Stomach (tissue), 9 donors: ENCODE measurements around the gene RPS6KA2. TPM values are rescaled to one million over a fixed set of nuclear protein-coding genes. Genes with fewer than 3 reads are reported as not detected.

Experiments
- DNase-seq, 2 donors: peaks; one replicate each; pipeline versions ENCODE4 v3.0.0 to v3.0.0-alpha.2; 2013 to 2019
- H3K27ac ChIP-seq, 5 donors: fragments of 200-600 bp in 4 of 5; sonication (generic) in 4 of 5; one replicate each; pipeline ENCODE4 v1.5.1; 2013 to 2019; ENCODE audit warnings: mild to moderate bottlenecking in 1 of 5, moderate library complexity in 1 of 5
- H3K27me3 ChIP-seq, 3 donors: fragments of 200-600 bp; sonication (generic); one replicate each; pipeline ENCODE4 v1.5.1; 2017 to 2019; ENCODE audit warnings: mixed run types in 1 of 3
- H3K36me3 ChIP-seq, 4 donors: fragments of 200-600 bp; sonication (generic); 1 replicate in 3 of 4; 2 replicates in 1 of 4; pipeline ENCODE4 v1.5.1; 2016 to 2019
- H3K4me1 ChIP-seq, 4 donors: fragments of 200-600 bp; sonication (generic); one replicate each; pipeline ENCODE4 v1.5.1; 2016 to 2019
- H3K4me3 ChIP-seq, 4 donors: fragments of 200-600 bp; sonication (generic) in 3 of 4; one replicate each; pipeline ENCODE4 v1.5.1; 2016 to 2019; ENCODE audit warnings: mild to moderate bottlenecking in 1 of 4
- H3K9me3 ChIP-seq, 4 donors: fragments of 200-600 bp; sonication (generic); one replicate each; pipeline ENCODE4 v1.5.1; 2016 to 2019
- EP300 ChIP-seq: sonication (generic); formaldehyde crosslinking; IDR thresholded peaks from one replicate; pipeline ENCODE4 v1.6.1; 2017; ENCODE audit warnings: antibody characterized with exemption
- POLR2A ChIP-seq, 4 donors: fragments of 450-650 bp; IDR thresholded peaks; one replicate each; pipeline ENCODE4 v1.6.1; 2016; ENCODE audit warnings: antibody characterized with exemption in 4 of 4, control low read depth in 2 of 4, mild to moderate bottlenecking in 1 of 4, moderate library complexity in 1 of 4
- POLR2AphosphoS5 ChIP-seq, 3 donors: sonication (generic); formaldehyde crosslinking; IDR thresholded peaks; one replicate each; pipeline ENCODE4 v1.6.1; 2016; ENCODE audit warnings: antibody characterized with exemption in 3 of 3
- WGBS, 5 donors: extraction: QIAGEN DNeasy Blood & Tissue Kit in 3 of 5; methylation state at CpG; one replicate each; pipeline versions ENCODE4 v1.1.5 to v1.1.7; 2013 to 2018; 5-methylcytosine and 5-hydroxymethylcytosine counted together
- intact Hi-C: fragments of 100-400 bp; cut with DNase I; formaldehyde crosslinking; loops from one replicate; pipeline ENCODE4 v1.15.1; 2023; ENCODE audit warnings: low total_unique reads
- polyA plus RNA-seq, 3 donors: library from polyadenylated mRNA; stranded (reverse); fragments of 200-250 nt; gene quantifications; one replicate each; pipeline ENCODE4 v1.2.3, GENCODE V29; 2013
- total RNA-seq, 5 donors: library from RNA; depleted of rRNA; stranded (reverse); fragments of >200 nt; gene quantifications; one replicate each; pipeline versions ENCODE4 v1.1.0 to v1.2.3, GENCODE V29; 2014 to 2016
- TF ChIP-seq, protein P1 (sequence below), 7 experiments: fragments of 450-650 bp in 4 of 7; fragments of 200-600 bp in 3 of 7; sonication (generic) in 3 of 7; IDR thresholded peaks; one replicate each; pipeline ENCODE4 v1.5.1; 2016 to 2019; ENCODE audit warnings: antibody characterized with exemption in 7 of 7, control low read depth in 2 of 7, mild to moderate bottlenecking in 1 of 7
- donor health status: healthy with polysubstance abuse.
- donor health status: Bipolar disorder and iron deficiency.
- donor health status: healthy.

The RPS6KA2 gene
- total and polyA plus RNA-seq, 8 donors = 10.9 to 150 (median 68.0) TPM

DNA sequence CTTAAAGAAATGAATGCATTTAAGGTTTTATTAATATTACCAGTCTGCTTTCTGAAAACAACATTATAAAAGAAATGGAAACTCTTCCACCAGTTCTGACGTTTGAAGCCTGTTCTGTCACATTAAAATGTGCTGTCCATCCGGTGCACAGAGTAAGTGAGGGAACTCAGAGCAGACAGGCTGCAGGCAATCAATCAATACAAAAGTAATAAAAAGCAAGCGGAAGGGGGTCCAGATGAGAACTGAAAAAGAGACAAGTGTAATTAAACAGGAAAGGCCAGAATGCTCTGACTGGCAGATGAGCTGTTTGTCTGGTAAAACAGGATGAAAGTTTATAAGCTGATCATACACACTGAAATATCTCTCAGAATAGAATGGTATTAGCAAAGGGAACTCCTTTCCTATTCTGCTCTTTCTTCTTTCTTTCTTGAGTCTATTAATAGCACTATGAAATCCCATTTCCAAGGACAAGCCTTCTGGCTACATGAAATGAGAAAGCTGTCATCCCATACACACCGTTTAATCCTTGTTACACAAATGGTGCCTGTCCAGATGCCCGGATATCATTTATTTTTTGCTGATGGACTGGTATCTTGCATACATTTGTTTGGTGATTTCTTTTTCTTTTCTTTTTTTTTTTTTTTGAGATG lies 134.8 kb downstream of the RPS6KA2 start:
- TF ChIP-seq POLR2A (IDR thresholded peaks at IDR 0.05) (no peak), EP300 (no peak), POLR2AphosphoS5 (IDR thresholded peaks at IDR 0.05) (no peak)
- TF ChIP-seq, protein P1, sequence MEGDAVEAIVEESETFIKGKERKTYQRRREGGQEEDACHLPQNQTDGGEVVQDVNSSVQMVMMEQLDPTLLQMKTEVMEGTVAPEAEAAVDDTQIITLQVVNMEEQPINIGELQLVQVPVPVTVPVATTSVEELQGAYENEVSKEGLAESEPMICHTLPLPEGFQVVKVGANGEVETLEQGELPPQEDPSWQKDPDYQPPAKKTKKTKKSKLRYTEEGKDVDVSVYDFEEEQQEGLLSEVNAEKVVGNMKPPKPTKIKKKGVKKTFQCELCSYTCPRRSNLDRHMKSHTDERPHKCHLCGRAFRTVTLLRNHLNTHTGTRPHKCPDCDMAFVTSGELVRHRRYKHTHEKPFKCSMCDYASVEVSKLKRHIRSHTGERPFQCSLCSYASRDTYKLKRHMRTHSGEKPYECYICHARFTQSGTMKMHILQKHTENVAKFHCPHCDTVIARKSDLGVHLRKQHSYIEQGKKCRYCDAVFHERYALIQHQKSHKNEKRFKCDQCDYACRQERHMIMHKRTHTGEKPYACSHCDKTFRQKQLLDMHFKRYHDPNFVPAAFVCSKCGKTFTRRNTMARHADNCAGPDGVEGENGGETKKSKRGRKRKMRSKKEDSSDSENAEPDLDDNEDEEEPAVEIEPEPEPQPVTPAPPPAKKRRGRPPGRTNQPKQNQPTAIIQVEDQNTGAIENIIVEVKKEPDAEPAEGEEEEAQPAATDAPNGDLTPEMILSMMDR (IDR thresholded peaks at IDR 0.05) = no peak
- Histone ChIP-seq H3K4me1 (peaks cover 0 to 14% (median 6%) of the 10 kb centered on the region in 4 donors), H3K27ac (no peak overlapping the region), H3K36me3 (peaks cover 32 to 80% (median 71%) of the 10 kb centered on the region in 4 donors), H3K27me3 (no peaks in the 10 kb centered on the region), H3K9me3 (no peaks in the 10 kb centered on the region), H3K4me3 (no peak overlapping the region)
- WGBS, 5 donors = 78 to 85% (median 80%) methylated on average over 5 of the region's 5 CpGs
- intact Hi-C loops = no loop called here
- DNase-seq = no peak

DNA sequence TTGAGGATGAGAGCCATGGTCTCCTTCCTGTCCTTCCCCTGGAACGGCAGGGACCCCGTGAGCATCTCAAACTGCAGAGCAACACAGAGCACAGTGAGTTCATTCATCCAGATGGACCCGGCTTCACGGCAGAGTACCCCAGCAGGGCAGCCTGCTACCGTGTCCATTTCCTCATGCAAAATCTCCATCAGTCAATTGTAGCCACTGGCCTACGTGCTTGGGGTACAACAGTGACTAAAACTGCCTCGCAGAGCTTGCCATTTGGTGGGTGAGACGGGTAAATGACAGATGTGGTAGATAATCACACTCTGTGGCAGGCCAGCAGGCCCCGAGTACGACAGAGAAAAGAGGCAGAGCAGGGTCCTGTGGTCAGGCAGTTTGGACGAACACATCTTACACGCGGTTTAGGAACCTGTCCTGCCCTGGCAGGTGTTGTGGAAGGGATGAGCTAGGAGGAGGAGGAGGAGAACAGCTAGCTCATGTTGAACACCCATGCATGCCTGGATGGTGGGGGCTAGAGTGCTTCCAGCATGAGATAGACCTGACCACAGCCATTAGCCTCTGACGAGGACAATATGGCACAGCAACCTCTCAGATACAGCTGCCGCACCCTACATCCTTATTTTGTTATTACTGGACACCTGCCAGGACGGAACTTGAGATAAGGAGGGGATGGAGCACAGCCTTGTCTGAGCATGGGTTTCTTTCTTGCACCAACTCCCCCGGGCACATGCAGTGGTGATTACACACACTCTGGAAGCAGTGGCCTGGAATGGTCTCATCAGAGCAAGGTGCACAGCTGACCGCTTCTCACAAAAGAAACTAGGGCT lies 136.2 kb downstream of the RPS6KA2 start:
- intact Hi-C loops = no loop called here
- H3K27ac ChIP-seq = no peak overlapping the region

DNA sequence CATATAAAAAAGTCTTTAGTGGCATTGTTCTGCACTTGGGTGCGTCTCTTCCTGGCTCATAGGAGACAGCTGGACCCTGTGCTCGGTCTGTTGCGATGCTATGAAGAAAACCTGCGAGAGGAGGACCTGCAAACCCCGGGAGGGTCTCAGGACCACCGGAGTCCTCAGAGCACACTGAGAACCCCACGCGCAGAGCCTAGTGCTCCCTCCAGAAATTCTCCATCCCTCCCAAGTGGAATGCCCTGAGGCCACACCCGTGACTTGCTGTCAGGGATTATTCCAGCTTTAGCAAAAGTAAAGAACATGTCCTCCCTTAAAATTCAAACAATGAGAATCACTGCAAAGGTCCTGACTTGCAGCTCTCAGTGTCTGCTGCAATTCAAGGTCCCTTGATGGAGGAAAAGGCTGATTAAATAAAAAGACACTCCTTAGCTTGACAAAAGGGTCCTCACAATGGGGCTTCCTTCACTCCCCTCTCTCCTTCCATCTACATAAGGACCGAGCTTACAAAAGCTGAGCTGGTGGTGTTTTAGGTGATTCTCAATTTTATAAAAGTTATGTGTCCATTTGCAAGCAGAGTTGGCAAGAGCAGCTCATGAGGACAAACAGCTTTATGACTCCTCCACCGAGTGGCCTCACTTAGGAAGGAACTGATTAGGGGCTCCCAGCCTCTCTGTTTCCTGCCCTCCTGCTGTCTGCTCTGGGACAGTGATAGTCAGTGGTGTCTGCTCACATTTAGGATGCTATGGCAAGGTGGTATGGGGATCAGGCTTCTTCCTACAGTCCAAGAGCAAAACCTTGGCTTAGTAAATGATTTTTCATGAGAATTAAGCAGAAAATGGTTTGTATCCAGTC lies 137.5 kb downstream of the RPS6KA2 start:
- no peak for DNase-seq
- no peaks in the 10 kb centered on the region for H3K27me3 ChIP-seq

More for the DNA sequence above, 136.2 kb downstream of the RPS6KA2 start:
- TF ChIP-seq EP300 = no peak
- TF ChIP-seq, protein P1 (IDR thresholded peaks at IDR 0.05) = no peak
- no peak for TF ChIP-seq POLR2A (IDR thresholded peaks at IDR 0.05)
- peak in 1 of 3 donors; percentile 58 for TF ChIP-seq POLR2AphosphoS5 (IDR thresholded peaks at IDR 0.05)
- Histone ChIP-seq H3K4me3 (no peak overlapping the region), H3K36me3 (peaks cover 35 to 81% (median 72%) of the 10 kb centered on the region in 4 donors), H3K9me3 (no peaks in the 10 kb centered on the region), H3K27me3 (no peaks in the 10 kb centered on the region), H3K4me1 (peaks cover 0 to 14% (median 6%) of the 10 kb centered on the region in 4 donors)
- WGBS, 5 donors = 71 to 78% (median 74%) methylated on average over 18 of the region's 18 CpGs
- peak in 1 of 2 donors; percentile 76 for DNase-seq

More for the DNA sequence above, 137.5 kb downstream of the RPS6KA2 start:
- H3K9me3 ChIP-seq = no peaks in the 10 kb centered on the region
- H3K4me3 ChIP-seq = no peak overlapping the region
- WGBS, 5 donors = 89 to 95% (median 92%) methylated on average over 11 of the region's 11 CpGs
- intact Hi-C loops = no loop called here
- H3K27ac ChIP-seq = no peak overlapping the region
- TF ChIP-seq POLR2A (IDR thresholded peaks at IDR 0.05) = no peak
- TF ChIP-seq, protein P1 (IDR thresholded peaks at IDR 0.05) = no peak
- no peak for TF ChIP-seq EP300
- no peak for TF ChIP-seq POLR2AphosphoS5 (IDR thresholded peaks at IDR 0.05)
- peaks cover 22 to 81% (median 71%) of the 10 kb centered on the region in 4 donors for H3K36me3 ChIP-seq
- peaks cover 0 to 14% (median 6%) of the 10 kb centered on the region in 4 donors for H3K4me1 ChIP-seq
